ENCODE measurements around the gene TMSB10. TPM values are rescaled to one million over a fixed set of nuclear protein-coding genes. Genes with fewer than 3 reads are reported as not detected.

TMSB10 gene
- total and polyA plus RNA-seq, 4 donors = 225 to 518 (median 256) TPM

DNA sequence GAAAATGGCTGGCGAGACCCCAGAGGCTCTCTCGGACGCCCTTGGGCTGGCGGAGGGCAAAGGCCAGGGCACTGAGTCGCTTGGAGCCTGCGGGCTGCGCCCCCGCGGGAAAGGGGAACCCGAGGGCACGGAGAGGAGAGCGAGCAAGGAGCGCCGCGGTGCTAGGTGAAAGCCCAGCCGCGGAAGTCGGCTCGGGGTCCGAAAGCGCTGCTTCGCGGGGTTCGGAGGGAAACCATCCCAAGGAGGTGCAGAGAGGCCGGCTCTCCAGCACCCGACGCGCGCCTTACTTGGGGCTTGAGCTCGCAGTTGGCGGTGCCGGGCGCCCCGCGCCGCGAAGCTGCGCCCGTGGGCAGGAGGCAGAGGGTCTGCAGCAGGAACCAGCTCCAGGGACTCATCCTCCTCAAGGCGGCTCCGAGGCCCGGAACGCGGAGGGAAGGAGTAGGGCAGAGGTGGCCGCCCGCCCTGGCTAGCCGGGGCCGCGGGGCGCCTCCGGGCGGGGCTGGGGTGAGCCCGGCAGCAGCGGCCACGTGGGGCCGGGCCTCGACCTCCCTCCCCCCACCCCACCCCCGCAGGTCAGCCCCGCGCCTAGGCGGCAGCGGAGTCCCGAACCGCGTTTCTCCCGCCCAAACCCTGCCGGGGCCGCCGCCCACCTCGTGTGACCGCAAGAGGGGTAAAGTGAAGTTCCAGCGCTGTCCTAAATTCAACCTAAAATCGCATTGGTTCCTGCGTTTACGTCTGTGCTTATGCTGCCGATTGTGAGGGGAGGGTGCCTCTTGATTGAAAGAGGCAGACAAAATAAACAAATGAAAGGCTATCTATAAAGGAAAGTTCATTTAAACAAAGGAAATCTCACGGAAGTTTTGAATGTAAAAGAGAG is 24.6 kb upstream of the TMSB10 start, which contains the start of gene TRABD2A:
TSS of gene TRABD2A (minus strand) at position 440 of the 877 bp plus-strand sequence. CDS start at position 395, 45 bp downstream.
- Histone ChIP-seq H3K27me3 (ENCODE audit: control insufficient read depth in 4 of 4, insufficient read depth in 4 of 4, low read length in 3 of 4) (no peaks in the 10 kb centered on the region), H3K9ac (ENCODE audit: low read depth in 1 of 2, low read length in 2 of 2) (peak within 1 kb of the TSS; percentile 41 to 52), H3K4me1 (ENCODE audit: control insufficient read depth in 4 of 4, insufficient read depth in 4 of 4, low read length in 3 of 4) (peaks cover 8 to 28% (median 25%) of the 10 kb centered on the region in 4 donors), H3K4me3 (ENCODE audit: low read depth in 1 of 3, low read length in 3 of 3) (peak within 1 kb of the TSS; percentile 55 to 66 (median 57)), H3K27ac (ENCODE audit: low read depth in 1 of 2, low read length in 2 of 2) (no peak within 1 kb of the TSS), H3K36me3 (ENCODE audit: control insufficient read depth in 4 of 4, insufficient read depth in 3 of 4, low read depth in 1 of 4, low read length in 3 of 4) (no peaks in the 10 kb centered on the region), H3K9me3 (ENCODE audit: control insufficient read depth in 4 of 4, low read length in 3 of 4) (no peaks in the 10 kb centered on the region)
- DNase-seq (ENCODE audit: low spot score) = no peak
- whole genome bisulfite sequencing = under 1% methylated on average over 77 of the region's 77 CpGs
- TF ChIP-seq RXRA (IDR thresholded peaks at IDR 0.05) (no peak), FOXA1 (IDR thresholded peaks at IDR 0.05) (no peak), RAD21 (IDR thresholded peaks at IDR 0.05) (no peak), EGR1 (IDR thresholded peaks at IDR 0.05; ENCODE audit: low read depth in 2 of 2) (no peak), SP1 (IDR thresholded peaks at IDR 0.05) (no peak), TAF1 (conservative IDR thresholded peaks at IDR 0.05) (no peak), JUND (IDR thresholded peaks at IDR 0.05) (no peak), FOXA2 (IDR thresholded peaks at IDR 0.05) (no peak), HNF4A (conservative IDR thresholded peaks at IDR 0.05) (no peak), GABPA (IDR thresholded peaks at IDR 0.05 in 1 of 2, conservative IDR thresholded peaks at IDR 0.05 in 1 of 2) (no peak)
- TF ChIP-seq, protein P1, sequence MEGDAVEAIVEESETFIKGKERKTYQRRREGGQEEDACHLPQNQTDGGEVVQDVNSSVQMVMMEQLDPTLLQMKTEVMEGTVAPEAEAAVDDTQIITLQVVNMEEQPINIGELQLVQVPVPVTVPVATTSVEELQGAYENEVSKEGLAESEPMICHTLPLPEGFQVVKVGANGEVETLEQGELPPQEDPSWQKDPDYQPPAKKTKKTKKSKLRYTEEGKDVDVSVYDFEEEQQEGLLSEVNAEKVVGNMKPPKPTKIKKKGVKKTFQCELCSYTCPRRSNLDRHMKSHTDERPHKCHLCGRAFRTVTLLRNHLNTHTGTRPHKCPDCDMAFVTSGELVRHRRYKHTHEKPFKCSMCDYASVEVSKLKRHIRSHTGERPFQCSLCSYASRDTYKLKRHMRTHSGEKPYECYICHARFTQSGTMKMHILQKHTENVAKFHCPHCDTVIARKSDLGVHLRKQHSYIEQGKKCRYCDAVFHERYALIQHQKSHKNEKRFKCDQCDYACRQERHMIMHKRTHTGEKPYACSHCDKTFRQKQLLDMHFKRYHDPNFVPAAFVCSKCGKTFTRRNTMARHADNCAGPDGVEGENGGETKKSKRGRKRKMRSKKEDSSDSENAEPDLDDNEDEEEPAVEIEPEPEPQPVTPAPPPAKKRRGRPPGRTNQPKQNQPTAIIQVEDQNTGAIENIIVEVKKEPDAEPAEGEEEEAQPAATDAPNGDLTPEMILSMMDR (IDR thresholded peaks at IDR 0.05; ENCODE audit: low read depth, low read length, missing input control) = no peak
- TF ChIP-seq, protein P2, sequence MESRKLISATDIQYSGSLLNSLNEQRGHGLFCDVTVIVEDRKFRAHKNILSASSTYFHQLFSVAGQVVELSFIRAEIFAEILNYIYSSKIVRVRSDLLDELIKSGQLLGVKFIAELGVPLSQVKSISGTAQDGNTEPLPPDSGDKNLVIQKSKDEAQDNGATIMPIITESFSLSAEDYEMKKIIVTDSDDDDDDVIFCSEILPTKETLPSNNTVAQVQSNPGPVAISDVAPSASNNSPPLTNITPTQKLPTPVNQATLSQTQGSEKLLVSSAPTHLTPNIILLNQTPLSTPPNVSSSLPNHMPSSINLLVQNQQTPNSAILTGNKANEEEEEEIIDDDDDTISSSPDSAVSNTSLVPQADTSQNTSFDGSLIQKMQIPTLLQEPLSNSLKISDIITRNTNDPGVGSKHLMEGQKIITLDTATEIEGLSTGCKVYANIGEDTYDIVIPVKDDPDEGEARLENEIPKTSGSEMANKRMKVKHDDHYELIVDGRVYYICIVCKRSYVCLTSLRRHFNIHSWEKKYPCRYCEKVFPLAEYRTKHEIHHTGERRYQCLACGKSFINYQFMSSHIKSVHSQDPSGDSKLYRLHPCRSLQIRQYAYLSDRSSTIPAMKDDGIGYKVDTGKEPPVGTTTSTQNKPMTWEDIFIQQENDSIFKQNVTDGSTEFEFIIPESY (IDR thresholded peaks at IDR 0.05) = no peak

GRCh38 chr2:84881581-84882413 is 23.7 kb upstream of the TMSB10 start:
- peak; percentile 67 for DNase-seq (ENCODE audit: low spot score)
- H3K9ac ChIP-seq (ENCODE audit: low read depth in 1 of 2, low read length in 2 of 2) = peak overlapping the region; percentile 41 to 52
- H3K27ac ChIP-seq (ENCODE audit: low read depth in 1 of 2, low read length in 2 of 2) = no peak overlapping the region
- WGBS = 1% methylated on average over 29 of the region's 29 CpGs
- H3K36me3 ChIP-seq (ENCODE audit: control insufficient read depth in 4 of 4, insufficient read depth in 3 of 4, low read depth in 1 of 4, low read length in 3 of 4) = no peaks in the 10 kb centered on the region
- no peaks in the 10 kb centered on the region for H3K9me3 ChIP-seq (ENCODE audit: control insufficient read depth in 4 of 4, low read length in 3 of 4)
- H3K4me3 ChIP-seq (ENCODE audit: low read depth in 1 of 3, low read length in 3 of 3) = peak overlapping the region; percentile 10 to 66 (median 57)
- H3K27me3 ChIP-seq (ENCODE audit: control insufficient read depth in 4 of 4, insufficient read depth in 4 of 4, low read length in 3 of 4) = no peaks in the 10 kb centered on the region
- H3K4me1 ChIP-seq (ENCODE audit: control insufficient read depth in 4 of 4, insufficient read depth in 4 of 4, low read length in 3 of 4) = peaks cover 8 to 28% (median 25%) of the 10 kb centered on the region in 4 donors
- TF ChIP-seq MAX (IDR thresholded peaks at IDR 0.05) = no peak
- no peak for TF ChIP-seq FOXA2 (IDR thresholded peaks at IDR 0.05)
- no peak for TF ChIP-seq HNF4G (IDR thresholded peaks at IDR 0.05)
- TF ChIP-seq GABPA (IDR thresholded peaks at IDR 0.05 in 1 of 2, conservative IDR thresholded peaks at IDR 0.05 in 1 of 2) = no peak
- TF ChIP-seq JUND (IDR thresholded peaks at IDR 0.05) = no peak
- TF ChIP-seq RAD21 (IDR thresholded peaks at IDR 0.05) = peak; percentile 90 to 91
- TF ChIP-seq YY1 (IDR thresholded peaks at IDR 0.05) = peak; percentile 26
- TF ChIP-seq SP1 (IDR thresholded peaks at IDR 0.05) = no peak
- peak; percentile 33 to 41 for TF ChIP-seq RXRA (IDR thresholded peaks at IDR 0.05)
- no peak for TF ChIP-seq NR2F2 (IDR thresholded peaks at IDR 0.05)
- TF ChIP-seq EGR1 (IDR thresholded peaks at IDR 0.05; ENCODE audit: low read depth in 2 of 2) = no peak
- no peak for TF ChIP-seq HNF4A (conservative IDR thresholded peaks at IDR 0.05)
- TF ChIP-seq TAF1 (conservative IDR thresholded peaks at IDR 0.05) = no peak
- TF ChIP-seq FOXA1 (IDR thresholded peaks at IDR 0.05) = no peak
- TF ChIP-seq REST (IDR thresholded peaks at IDR 0.05) = no peak
- TF ChIP-seq, protein P2 (IDR thresholded peaks at IDR 0.05) = no peak

Measured in liver (tissue), 9 donors.